Mesodermal cell (in vitro differentiated cells): ENCODE data around the gene MUC6.

ENCODE experiments used
- H3K27ac ChIP-seq: 2 replicates; pipeline ENCODE4 v1.7.0; 2013; ENCODE audit warnings: mild to moderate bottlenecking, low read depth, low read length, moderate library complexity; ENCODE audit not compliant: severe bottlenecking
- H3K36me3 ChIP-seq: 2 replicates; pipeline ENCODE4 v1.7.1; 2013; ENCODE audit warnings: mild to moderate bottlenecking, low read length, moderate library complexity; ENCODE audit not compliant: control insufficient read depth, insufficient read depth
- H3K4me1 ChIP-seq: one replicate; pipeline ENCODE4 v1.7.1; 2013; ENCODE audit warnings: mild to moderate bottlenecking, low read length; ENCODE audit not compliant: insufficient read depth, control insufficient read depth, poor library complexity, severe bottlenecking
- H3K4me3 ChIP-seq: 2 replicates; pipeline ENCODE4 v1.7.0; 2013; ENCODE audit warnings: low read length, control low read depth, mild to moderate bottlenecking; ENCODE audit not compliant: insufficient read depth, poor library complexity, severe bottlenecking; ENCODE audit errors: extremely low read depth
- H3K9me3 ChIP-seq: 2 replicates; pipeline ENCODE4 v1.7.1; 2013; ENCODE audit warnings: mild to moderate bottlenecking, low read length, moderate library complexity; ENCODE audit not compliant: control insufficient read depth
- WGBS, 2 experiments: methylation state at CpG; one replicate each; pipeline ENCODE4 v1.1.5; 2013; ENCODE audit warnings: missing lambda C conversion rate in 2 of 2; ENCODE audit not compliant: insufficient coverage in 2 of 2; 5-methylcytosine and 5-hydroxymethylcytosine counted together

Gene MUC6

GRCh38 chr11:1040428-1041148, 4.1 kb upstream of the MUC6 start:
- Histone ChIP-seq H3K9me3 (no peaks in the 10 kb centered on the region), H3K27ac (no peak overlapping the region), H3K36me3 (no peaks in the 10 kb centered on the region), H3K4me3 (no peak overlapping the region), H3K4me1 (no peaks in the 10 kb centered on the region)
- 88 to 93% methylated on average over 11 to 13 of the region's 16 CpGs for WGBS, 2 experiments

- Histone ChIP-seq H3K4me3 (no peak overlapping the region), H3K9me3 (no peaks in the 10 kb centered on the region), H3K27ac (no peak overlapping the region), H3K4me1 (no peaks in the 10 kb centered on the region), H3K36me3 (no peaks in the 10 kb centered on the region)
- 90 to 95% methylated on average over 29 to 31 of the region's 32 CpGs for WGBS, 2 experiments
These were observed 3.2 kb upstream of the MUC6 start for GRCh38 chr11:1039481-1040427.

DNA sequence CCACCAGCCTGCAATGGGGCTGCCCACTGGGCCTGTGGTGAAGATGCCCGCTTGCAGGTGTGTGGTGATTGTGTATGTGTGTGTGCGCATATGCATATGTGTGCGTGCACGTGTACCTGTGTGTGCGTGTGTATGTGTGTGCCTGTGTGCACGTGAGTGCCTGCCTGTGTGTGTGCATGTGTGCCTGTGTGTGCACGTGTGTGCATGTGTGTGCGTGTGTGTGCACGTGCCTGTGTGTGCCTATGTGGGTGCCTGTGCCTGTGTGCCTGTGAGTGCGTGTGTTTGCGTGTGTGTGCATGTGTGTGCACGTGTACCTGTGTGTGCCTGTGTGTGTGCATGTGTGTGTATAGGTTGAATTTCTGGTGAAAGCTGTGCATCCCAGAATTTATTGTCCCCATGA, 2.4 kb upstream of the MUC6 start:
- no peak overlapping the region for H3K27ac ChIP-seq
- 89 to 91% methylated on average over 10 to 11 of the region's 12 CpGs for whole genome bisulfite sequencing, 2 experiments
- no peaks in the 10 kb centered on the region for H3K4me1 ChIP-seq
- H3K4me3 ChIP-seq: no peak overlapping the region
- H3K9me3 ChIP-seq: no peaks in the 10 kb centered on the region
- H3K36me3 ChIP-seq: no peaks in the 10 kb centered on the region

GRCh38 chr11:1038361-1038760, 1.8 kb upstream of the MUC6 start:
- H3K36me3 ChIP-seq: no peaks in the 10 kb centered on the region
- no peaks in the 10 kb centered on the region for H3K9me3 ChIP-seq
- H3K4me1 ChIP-seq: no peaks in the 10 kb centered on the region
- no peak overlapping the region for H3K4me3 ChIP-seq
- 87 to 97% methylated on average over 6 to 10 of the region's 10 CpGs for WGBS, 2 experiments
- no peak overlapping the region for H3K27ac ChIP-seq

DNA sequence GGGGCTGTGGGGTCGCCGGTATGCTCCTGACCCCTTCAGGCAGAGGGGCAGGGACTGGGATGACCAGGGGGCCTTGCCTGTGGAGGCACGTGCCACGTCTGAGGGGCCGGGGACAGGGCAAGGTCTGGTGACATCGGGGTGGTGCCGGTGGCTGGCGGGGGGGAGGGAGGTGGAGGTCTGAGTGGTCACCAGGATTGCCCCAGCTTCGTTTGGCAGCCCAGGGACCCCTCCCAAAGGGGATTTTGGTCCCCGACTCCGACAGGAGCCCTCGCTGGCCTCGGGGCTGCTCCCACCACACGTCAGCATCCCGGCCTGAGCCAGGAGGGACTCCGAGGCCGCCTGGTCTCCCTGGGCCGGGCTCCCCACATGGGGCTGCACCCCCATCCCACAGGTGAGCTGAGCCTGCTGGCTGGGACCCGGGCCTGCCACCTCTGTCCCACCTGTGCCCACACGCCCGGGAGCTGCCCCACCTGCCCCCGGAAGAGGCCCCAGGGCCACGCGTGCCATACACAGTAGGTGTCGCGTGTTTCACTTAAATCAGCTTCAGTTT, 1.1 kb upstream of the MUC6 start:
- Histone ChIP-seq H3K9me3 (no peaks in the 10 kb centered on the region), H3K27ac (no peak overlapping the region), H3K4me1 (no peaks in the 10 kb centered on the region), H3K4me3 (no peak overlapping the region), H3K36me3 (no peaks in the 10 kb centered on the region)
- 86 to 93% methylated on average over 24 to 25 of the region's 26 CpGs for WGBS, 2 experiments

GRCh38 chr11:1036931-1037330, 413 bp upstream of the MUC6 start:
- no peaks in the 10 kb centered on the region for H3K36me3 ChIP-seq
- H3K4me1 ChIP-seq: no peaks in the 10 kb centered on the region
- H3K4me3 ChIP-seq: no peak overlapping the region
- no peak overlapping the region for H3K27ac ChIP-seq
- H3K9me3 ChIP-seq: no peaks in the 10 kb centered on the region
- WGBS, 2 experiments: 90% methylated on average over 10 to 13 of the region's 13 CpGs

DNA sequence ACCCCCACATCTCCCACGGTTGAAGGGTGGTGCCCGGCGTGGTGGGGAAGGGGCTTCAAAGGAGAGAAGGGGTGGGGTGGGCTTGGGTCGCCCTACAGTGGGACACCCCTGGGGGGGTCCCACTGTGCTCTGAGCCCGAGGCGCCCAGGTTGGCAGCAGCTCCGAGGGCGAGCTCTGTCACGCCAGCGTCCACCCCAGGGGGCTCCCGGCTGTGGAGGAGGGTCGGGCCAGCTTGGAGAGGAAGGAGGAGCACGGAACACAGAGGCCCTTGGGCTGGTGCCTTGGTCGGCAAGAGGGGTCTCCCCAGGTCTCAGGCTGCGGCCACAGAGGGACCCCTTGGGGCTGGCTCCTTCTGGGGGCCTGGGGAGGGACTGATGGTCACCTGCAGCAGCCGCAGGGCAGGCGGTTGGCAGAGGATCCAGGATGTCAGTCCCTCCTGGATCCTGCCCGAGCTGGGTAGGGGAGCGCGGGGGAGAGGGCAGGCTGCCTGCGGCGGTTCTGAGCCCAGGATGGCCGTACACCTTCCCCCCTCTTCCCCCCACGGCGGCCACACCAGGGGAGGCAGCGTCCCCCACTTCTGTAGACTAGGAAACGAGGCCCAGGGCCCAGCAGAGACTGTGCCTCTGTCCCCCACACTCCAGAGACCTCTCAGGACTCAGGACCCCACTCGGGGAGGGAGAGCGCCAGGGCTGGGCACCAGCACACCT, 788 bp downstream of the MUC6 start:
- no peaks in the 10 kb centered on the region for H3K36me3 ChIP-seq
- H3K4me1 ChIP-seq: no peaks in the 10 kb centered on the region
- 91% methylated on average over 23 to 26 of the region's 29 CpGs for WGBS, 2 experiments
- H3K27ac ChIP-seq: no peak overlapping the region
- no peaks in the 10 kb centered on the region for H3K9me3 ChIP-seq
- H3K4me3 ChIP-seq: no peak overlapping the region

DNA sequence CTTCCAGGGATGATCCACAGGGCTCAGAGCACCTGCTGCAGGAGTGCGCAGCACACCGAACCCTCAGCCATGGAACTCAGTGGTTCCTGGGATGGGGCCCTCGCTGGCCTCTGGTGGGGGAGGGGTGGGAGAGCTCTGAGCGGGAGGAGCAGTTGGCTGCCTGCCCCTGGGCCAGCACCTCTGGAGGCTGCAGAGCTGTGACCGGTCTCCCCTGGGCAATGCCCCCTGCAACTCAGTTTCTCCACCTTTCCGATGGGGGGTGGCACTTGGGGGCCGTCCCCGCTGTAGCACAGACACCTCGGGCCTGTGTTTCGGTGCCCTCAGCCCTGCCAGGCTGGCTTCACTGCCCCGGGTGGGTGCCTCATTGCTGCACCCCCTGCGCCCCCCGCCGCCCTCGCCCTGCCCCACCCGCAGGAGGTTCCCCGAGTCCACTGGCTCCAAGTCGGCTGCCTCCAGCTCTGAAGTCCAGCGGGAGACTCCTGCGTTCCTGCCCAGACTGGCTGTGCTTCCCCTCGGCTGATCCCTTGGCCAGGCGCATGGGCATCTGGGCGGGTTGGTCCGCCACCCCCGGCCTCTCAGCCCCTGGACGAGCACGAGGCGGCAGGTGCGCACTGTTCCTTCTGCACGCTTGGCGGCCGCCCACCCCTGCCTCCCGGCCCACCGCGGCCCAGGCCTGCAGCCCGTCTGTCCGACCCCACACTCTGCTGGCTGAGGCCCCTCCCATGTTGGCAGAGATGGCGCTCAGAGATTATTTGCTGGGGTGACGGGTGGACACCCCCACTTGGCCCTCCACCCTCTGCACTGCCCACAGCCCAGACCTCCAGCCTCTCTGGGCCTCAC, 1.8 kb downstream of the MUC6 start:
- Histone ChIP-seq H3K4me1 (no peaks in the 10 kb centered on the region), H3K27ac (no peak overlapping the region)
- 90% methylated on average over 35 to 38 of the region's 39 CpGs for WGBS, 2 experiments

DNA sequence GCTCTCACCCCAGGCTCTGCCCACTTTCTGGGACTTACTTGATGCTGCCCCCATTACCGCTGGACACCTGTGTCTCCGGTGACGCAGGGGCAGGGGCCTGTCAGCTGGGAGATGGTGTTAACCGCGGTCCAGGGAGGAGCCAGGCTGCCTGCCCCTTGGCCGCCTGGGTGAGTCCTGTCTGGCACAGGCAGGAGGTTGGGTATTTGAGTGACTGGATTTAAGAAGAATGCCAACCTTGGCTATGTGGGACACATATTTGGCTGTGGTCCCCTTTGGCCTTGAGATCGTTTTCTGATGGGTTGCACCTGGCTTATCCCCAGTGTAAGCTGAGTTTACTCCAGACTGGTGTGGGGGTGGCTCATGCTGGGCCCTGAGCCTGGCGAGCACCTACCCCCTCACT, 2.5 kb downstream of the MUC6 start:
- Histone ChIP-seq H3K9me3 (no peaks in the 10 kb centered on the region), H3K4me1 (no peaks in the 10 kb centered on the region), H3K36me3 (no peaks in the 10 kb centered on the region), H3K27ac (no peak overlapping the region), H3K4me3 (no peak overlapping the region)
- WGBS, 2 experiments: 92 to 96% methylated on average over 2 to 8 of the region's 8 CpGs

More for the DNA sequence above, 1.8 kb downstream of the MUC6 start:
- H3K9me3 ChIP-seq: no peaks in the 10 kb centered on the region
- H3K36me3 ChIP-seq: no peaks in the 10 kb centered on the region
- H3K4me3 ChIP-seq: no peak overlapping the region
